ENCODE measurements around the gene PABPN1.

DNA sequence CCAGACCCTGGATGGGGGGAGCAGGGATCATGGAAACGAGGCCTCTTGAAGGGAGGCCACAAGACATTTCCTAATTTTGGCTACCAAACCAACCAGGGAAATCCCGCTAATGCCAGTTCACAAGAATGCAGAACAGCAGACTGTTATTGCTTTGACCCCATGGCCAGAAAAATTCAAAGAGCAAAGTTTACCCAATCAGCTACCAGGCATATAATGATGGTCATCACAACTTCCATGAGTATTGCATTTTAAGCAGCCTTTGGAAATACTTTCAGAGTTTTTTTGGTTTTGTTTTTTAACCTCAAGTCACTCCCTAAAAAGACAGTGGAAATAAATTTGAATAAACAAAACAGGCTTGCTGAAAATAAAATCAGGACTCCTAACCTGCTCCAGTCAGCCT, 51.3 kb downstream of the PABPN1 start, which contains the start of gene IL25:
- TF ChIP-seq, protein P1, sequence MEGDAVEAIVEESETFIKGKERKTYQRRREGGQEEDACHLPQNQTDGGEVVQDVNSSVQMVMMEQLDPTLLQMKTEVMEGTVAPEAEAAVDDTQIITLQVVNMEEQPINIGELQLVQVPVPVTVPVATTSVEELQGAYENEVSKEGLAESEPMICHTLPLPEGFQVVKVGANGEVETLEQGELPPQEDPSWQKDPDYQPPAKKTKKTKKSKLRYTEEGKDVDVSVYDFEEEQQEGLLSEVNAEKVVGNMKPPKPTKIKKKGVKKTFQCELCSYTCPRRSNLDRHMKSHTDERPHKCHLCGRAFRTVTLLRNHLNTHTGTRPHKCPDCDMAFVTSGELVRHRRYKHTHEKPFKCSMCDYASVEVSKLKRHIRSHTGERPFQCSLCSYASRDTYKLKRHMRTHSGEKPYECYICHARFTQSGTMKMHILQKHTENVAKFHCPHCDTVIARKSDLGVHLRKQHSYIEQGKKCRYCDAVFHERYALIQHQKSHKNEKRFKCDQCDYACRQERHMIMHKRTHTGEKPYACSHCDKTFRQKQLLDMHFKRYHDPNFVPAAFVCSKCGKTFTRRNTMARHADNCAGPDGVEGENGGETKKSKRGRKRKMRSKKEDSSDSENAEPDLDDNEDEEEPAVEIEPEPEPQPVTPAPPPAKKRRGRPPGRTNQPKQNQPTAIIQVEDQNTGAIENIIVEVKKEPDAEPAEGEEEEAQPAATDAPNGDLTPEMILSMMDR (IDR thresholded peaks at IDR 0.05 in 8 of 11, conservative IDR thresholded peaks at IDR 0.05 in 3 of 11): no peak
- TF ChIP-seq POLR2AphosphoS5 (IDR thresholded peaks at IDR 0.05) (no peak), POLR2A (IDR thresholded peaks at IDR 0.05) (no peak)
